ENCODE measurements around the gene RBFOX1.

GRCh38 chr16:7438601-7439000 lies 106.0 kb downstream of the RBFOX1 start:
- no peak for TF ChIP-seq CTCF (IDR thresholded peaks at IDR 0.05)
- TF ChIP-seq POLR2A (IDR thresholded peaks at IDR 0.05) = no peak
- no peak for TF ChIP-seq POLR2AphosphoS5 (IDR thresholded peaks at IDR 0.05)
